Uterus (tissue), 2 donors: ENCODE data around the gene AK1.

Experiments
- POLR2A ChIP-seq, 2 donors: fragments of 450-650 bp; IDR thresholded peaks; one replicate each; pipeline ENCODE4 v1.6.1; 2016; ENCODE audit warnings: antibody characterized with exemption in 2 of 2, mild to moderate bottlenecking in 1 of 2, moderate library complexity in 1 of 2
- TF ChIP-seq, protein P1 (sequence below), 4 experiments: fragments of 200-600 bp in 2 of 4; fragments of 450-650 bp in 2 of 4; sonication (generic) in 2 of 4; IDR thresholded peaks; one replicate each; pipeline ENCODE4 v1.5.1; 2016 to 2019; ENCODE audit warnings: antibody characterized with exemption in 4 of 4, mild to moderate bottlenecking in 2 of 4, moderate library complexity in 1 of 4

DNA sequence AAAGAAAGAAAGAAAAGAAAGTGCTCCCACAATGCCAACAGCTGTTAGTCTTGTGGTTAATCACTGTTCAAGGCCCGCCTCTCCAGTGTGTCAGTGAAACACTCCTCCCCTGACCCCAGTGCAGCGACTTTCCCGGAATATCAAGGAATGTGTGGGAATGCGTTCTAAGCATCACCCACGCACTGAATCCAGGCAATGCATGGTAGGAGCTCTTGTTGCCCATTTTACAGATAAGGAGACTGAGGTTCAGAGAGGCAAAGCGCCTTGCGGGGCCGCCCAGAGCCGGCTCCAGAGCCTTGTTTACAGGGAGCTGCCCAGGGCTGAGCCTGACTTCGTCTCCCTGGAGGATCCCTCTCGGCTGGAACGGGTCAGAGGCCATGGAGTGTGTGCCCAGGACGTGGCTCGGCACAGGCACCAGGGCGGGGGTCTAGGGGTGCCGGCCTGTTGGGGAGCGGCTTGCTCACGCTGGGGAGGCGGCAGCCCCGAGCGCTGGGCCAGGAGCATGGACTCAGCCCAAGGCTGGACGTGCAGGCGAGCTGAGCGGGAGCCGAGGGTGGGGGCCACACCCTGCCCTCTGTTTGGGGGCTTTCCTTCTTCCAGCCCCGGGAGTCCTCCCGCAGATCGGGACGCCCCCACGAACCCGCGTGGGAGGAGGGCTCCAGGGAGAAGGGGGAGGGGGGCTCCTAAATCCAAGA lies 21.1 kb upstream of the AK1 start:
- TF ChIP-seq, protein P1, sequence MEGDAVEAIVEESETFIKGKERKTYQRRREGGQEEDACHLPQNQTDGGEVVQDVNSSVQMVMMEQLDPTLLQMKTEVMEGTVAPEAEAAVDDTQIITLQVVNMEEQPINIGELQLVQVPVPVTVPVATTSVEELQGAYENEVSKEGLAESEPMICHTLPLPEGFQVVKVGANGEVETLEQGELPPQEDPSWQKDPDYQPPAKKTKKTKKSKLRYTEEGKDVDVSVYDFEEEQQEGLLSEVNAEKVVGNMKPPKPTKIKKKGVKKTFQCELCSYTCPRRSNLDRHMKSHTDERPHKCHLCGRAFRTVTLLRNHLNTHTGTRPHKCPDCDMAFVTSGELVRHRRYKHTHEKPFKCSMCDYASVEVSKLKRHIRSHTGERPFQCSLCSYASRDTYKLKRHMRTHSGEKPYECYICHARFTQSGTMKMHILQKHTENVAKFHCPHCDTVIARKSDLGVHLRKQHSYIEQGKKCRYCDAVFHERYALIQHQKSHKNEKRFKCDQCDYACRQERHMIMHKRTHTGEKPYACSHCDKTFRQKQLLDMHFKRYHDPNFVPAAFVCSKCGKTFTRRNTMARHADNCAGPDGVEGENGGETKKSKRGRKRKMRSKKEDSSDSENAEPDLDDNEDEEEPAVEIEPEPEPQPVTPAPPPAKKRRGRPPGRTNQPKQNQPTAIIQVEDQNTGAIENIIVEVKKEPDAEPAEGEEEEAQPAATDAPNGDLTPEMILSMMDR (IDR thresholded peaks at IDR 0.05), result no peak
- TF ChIP-seq POLR2A (IDR thresholded peaks at IDR 0.05), result no peak
